Mucosa of stomach (tissue), 1 donor: ENCODE data around the gene FMNL2.

ENCODE experiments used
- H3K27me3 ChIP-seq: one replicate; pipeline ENCODE4 v1.7.0; 2013; ENCODE audit warnings: mild to moderate bottlenecking, low read length; ENCODE audit not compliant: control insufficient read depth, insufficient read depth
- H3K36me3 ChIP-seq: one replicate; pipeline ENCODE4 v1.7.0; 2013; ENCODE audit warnings: low read length; ENCODE audit not compliant: control insufficient read depth, insufficient read depth
- H3K4me1 ChIP-seq: one replicate; pipeline ENCODE4 v1.7.0; 2013; ENCODE audit warnings: mild to moderate bottlenecking, low read length; ENCODE audit not compliant: control insufficient read depth, insufficient read depth
- H3K4me3 ChIP-seq: one replicate; pipeline ENCODE4 v1.7.0; 2013; ENCODE audit warnings: low read length
- H3K9ac ChIP-seq: one replicate; pipeline ENCODE4 v1.7.0; 2013; ENCODE audit warnings: mild to moderate bottlenecking, low read length, moderate library complexity
- H3K9me3 ChIP-seq: one replicate; pipeline ENCODE4 v1.7.0; 2013; ENCODE audit warnings: mild to moderate bottlenecking, low read length, moderate library complexity; ENCODE audit not compliant: control insufficient read depth
- donor health status: Pancreatic carcinoma.

Gene FMNL2

GRCh38 chr2:152450176-152450575, 115.2 kb downstream of the FMNL2 start:
- Histone ChIP-seq H3K36me3 (no peaks in the 10 kb centered on the region), H3K4me3 (no peak overlapping the region), H3K9me3 (no peaks in the 10 kb centered on the region), H3K9ac (no peak overlapping the region), H3K27me3 (no peaks in the 10 kb centered on the region), H3K4me1 (no peaks in the 10 kb centered on the region)

GRCh38 chr2:152452256-152452973, 117.4 kb downstream of the FMNL2 start:
- Histone ChIP-seq H3K27me3 (no peaks in the 10 kb centered on the region), H3K9ac (no peak overlapping the region), H3K36me3 (no peaks in the 10 kb centered on the region), H3K4me3 (no peak overlapping the region), H3K4me1 (no peaks in the 10 kb centered on the region), H3K9me3 (no peaks in the 10 kb centered on the region)

- Histone ChIP-seq H3K36me3 (no peaks in the 10 kb centered on the region), H3K9ac (no peak overlapping the region), H3K4me3 (no peak overlapping the region), H3K4me1 (no peaks in the 10 kb centered on the region), H3K27me3 (no peaks in the 10 kb centered on the region), H3K9me3 (no peaks in the 10 kb centered on the region)
Observed at GRCh38 chr2:152453129-152453911, 118.3 kb downstream of the FMNL2 start.

- Histone ChIP-seq H3K9me3 (no peaks in the 10 kb centered on the region), H3K4me3 (no peak overlapping the region), H3K4me1 (no peaks in the 10 kb centered on the region), H3K27me3 (no peaks in the 10 kb centered on the region), H3K36me3 (no peaks in the 10 kb centered on the region), H3K9ac (no peak overlapping the region)
Observed at GRCh38 chr2:152454371-152454770, 119.4 kb downstream of the FMNL2 start.

GRCh38 chr2:152454960-152455359, 120.0 kb downstream of the FMNL2 start:
- Histone ChIP-seq H3K36me3 (no peaks in the 10 kb centered on the region), H3K4me3 (no peak overlapping the region), H3K9me3 (no peaks in the 10 kb centered on the region), H3K9ac (no peak overlapping the region), H3K27me3 (no peaks in the 10 kb centered on the region), H3K4me1 (no peaks in the 10 kb centered on the region)

- no peak overlapping the region for H3K4me3 ChIP-seq
- no peaks in the 10 kb centered on the region for H3K4me1 ChIP-seq
Observed at GRCh38 chr2:152455738-152456137, 120.8 kb downstream of the FMNL2 start.

GRCh38 chr2:152456262-152456661, 121.3 kb downstream of the FMNL2 start:
- Histone ChIP-seq H3K4me3 (no peak overlapping the region), H3K27me3 (no peaks in the 10 kb centered on the region), H3K9ac (no peak overlapping the region), H3K9me3 (no peaks in the 10 kb centered on the region), H3K36me3 (no peaks in the 10 kb centered on the region), H3K4me1 (no peaks in the 10 kb centered on the region)

More at GRCh38 chr2:152455738-152456137, 120.8 kb downstream of the FMNL2 start:
- H3K9me3 ChIP-seq: no peaks in the 10 kb centered on the region
- H3K9ac ChIP-seq: no peak overlapping the region
- H3K27me3 ChIP-seq: no peaks in the 10 kb centered on the region
- no peaks in the 10 kb centered on the region for H3K36me3 ChIP-seq

- no peaks in the 10 kb centered on the region for H3K36me3 ChIP-seq
- no peaks in the 10 kb centered on the region for H3K4me1 ChIP-seq
- no peak overlapping the region for H3K4me3 ChIP-seq
- H3K27me3 ChIP-seq: no peaks in the 10 kb centered on the region
- no peak overlapping the region for H3K9ac ChIP-seq
- H3K9me3 ChIP-seq: no peaks in the 10 kb centered on the region
Observed at GRCh38 chr2:152458441-152458940, 123.5 kb downstream of the FMNL2 start.

GRCh38 chr2:152459091-152459490, 124.1 kb downstream of the FMNL2 start:
- Histone ChIP-seq H3K9ac (no peak overlapping the region), H3K4me1 (no peaks in the 10 kb centered on the region), H3K4me3 (no peak overlapping the region), H3K36me3 (no peaks in the 10 kb centered on the region), H3K9me3 (no peaks in the 10 kb centered on the region), H3K27me3 (no peaks in the 10 kb centered on the region)

GRCh38 chr2:152460567-152460966, 125.6 kb downstream of the FMNL2 start:
- H3K27me3 ChIP-seq: no peaks in the 10 kb centered on the region
- no peaks in the 10 kb centered on the region for H3K4me1 ChIP-seq
- H3K9me3 ChIP-seq: no peaks in the 10 kb centered on the region
- H3K4me3 ChIP-seq: no peak overlapping the region
- no peaks in the 10 kb centered on the region for H3K36me3 ChIP-seq
- no peak overlapping the region for H3K9ac ChIP-seq

- Histone ChIP-seq H3K9me3 (no peaks in the 10 kb centered on the region), H3K4me3 (no peak overlapping the region), H3K4me1 (peaks cover 8% of the 10 kb centered on the region), H3K9ac (no peak overlapping the region), H3K36me3 (no peaks in the 10 kb centered on the region), H3K27me3 (no peaks in the 10 kb centered on the region)
Observed at GRCh38 chr2:152462120-152462519, 127.1 kb downstream of the FMNL2 start.

- Histone ChIP-seq H3K9me3 (no peaks in the 10 kb centered on the region), H3K4me3 (no peak overlapping the region), H3K9ac (no peak overlapping the region), H3K27me3 (no peaks in the 10 kb centered on the region), H3K4me1 (peaks cover 8% of the 10 kb centered on the region), H3K36me3 (no peaks in the 10 kb centered on the region)
Observed at GRCh38 chr2:152462779-152463178, 127.8 kb downstream of the FMNL2 start.
